ENCODE data around the gene KLC1. TPM values are rescaled to one million over a fixed set of nuclear protein-coding genes. Genes with fewer than 3 reads are reported as not detected.
A peak's percentile ranks its signal among the peaks of the same experiment; 100 is the strongest.

Gene KLC1
- total RNA-seq, 1 donor from 2014 or later = 266 TPM

- Histone ChIP-seq H3K4me3 (ENCODE audit: low read depth, low read length) (no peak overlapping the region), H3K36me3 (ENCODE audit: control insufficient read depth, insufficient read depth, low read length) (peaks cover 6% of the 10 kb centered on the region), H3K27me3 (ENCODE audit: control insufficient read depth, insufficient read depth, low read length) (no peaks in the 10 kb centered on the region)
- TF ChIP-seq, protein P1, sequence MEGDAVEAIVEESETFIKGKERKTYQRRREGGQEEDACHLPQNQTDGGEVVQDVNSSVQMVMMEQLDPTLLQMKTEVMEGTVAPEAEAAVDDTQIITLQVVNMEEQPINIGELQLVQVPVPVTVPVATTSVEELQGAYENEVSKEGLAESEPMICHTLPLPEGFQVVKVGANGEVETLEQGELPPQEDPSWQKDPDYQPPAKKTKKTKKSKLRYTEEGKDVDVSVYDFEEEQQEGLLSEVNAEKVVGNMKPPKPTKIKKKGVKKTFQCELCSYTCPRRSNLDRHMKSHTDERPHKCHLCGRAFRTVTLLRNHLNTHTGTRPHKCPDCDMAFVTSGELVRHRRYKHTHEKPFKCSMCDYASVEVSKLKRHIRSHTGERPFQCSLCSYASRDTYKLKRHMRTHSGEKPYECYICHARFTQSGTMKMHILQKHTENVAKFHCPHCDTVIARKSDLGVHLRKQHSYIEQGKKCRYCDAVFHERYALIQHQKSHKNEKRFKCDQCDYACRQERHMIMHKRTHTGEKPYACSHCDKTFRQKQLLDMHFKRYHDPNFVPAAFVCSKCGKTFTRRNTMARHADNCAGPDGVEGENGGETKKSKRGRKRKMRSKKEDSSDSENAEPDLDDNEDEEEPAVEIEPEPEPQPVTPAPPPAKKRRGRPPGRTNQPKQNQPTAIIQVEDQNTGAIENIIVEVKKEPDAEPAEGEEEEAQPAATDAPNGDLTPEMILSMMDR (IDR thresholded peaks at IDR 0.05; ENCODE audit: insufficient read depth, low read length, poor library complexity, severe bottlenecking) = no peak
- DNase-seq (ENCODE audit: low read depth) = no peak
These were observed 48.1 kb downstream of the KLC1 start for GRCh38 chr14:103676881-103677675.

DNA sequence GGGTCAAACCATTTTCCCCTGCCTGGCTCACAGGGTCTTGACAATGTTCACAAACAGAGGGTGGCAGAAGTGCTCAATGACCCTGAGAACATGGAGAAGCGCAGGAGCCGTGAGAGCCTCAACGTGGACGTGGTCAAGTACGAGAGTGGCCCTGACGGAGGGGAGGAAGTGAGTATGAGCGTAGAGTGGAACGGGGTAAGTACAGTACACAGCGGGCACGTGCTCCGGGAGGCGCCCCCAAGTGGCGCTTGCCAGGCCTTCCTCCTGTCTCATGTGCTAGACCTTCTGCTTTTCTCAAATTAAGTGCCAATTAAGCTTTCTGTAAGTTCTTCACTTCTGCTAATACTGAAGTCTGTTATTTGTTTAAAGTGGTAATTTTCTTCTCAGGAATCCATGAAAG, 50.3 kb downstream of the KLC1 start:
- H3K4me3 ChIP-seq (ENCODE audit: low read depth, low read length) = no peak overlapping the region
- peaks cover 7% of the 10 kb centered on the region for H3K36me3 ChIP-seq (ENCODE audit: control insufficient read depth, insufficient read depth, low read length)
- DNase-seq (ENCODE audit: low read depth) = no peak
- no peaks in the 10 kb centered on the region for H3K27me3 ChIP-seq (ENCODE audit: control insufficient read depth, insufficient read depth, low read length)
- TF ChIP-seq, protein P1 (IDR thresholded peaks at IDR 0.05; ENCODE audit: insufficient read depth, low read length, poor library complexity, severe bottlenecking) = peak; percentile 60

DNA sequence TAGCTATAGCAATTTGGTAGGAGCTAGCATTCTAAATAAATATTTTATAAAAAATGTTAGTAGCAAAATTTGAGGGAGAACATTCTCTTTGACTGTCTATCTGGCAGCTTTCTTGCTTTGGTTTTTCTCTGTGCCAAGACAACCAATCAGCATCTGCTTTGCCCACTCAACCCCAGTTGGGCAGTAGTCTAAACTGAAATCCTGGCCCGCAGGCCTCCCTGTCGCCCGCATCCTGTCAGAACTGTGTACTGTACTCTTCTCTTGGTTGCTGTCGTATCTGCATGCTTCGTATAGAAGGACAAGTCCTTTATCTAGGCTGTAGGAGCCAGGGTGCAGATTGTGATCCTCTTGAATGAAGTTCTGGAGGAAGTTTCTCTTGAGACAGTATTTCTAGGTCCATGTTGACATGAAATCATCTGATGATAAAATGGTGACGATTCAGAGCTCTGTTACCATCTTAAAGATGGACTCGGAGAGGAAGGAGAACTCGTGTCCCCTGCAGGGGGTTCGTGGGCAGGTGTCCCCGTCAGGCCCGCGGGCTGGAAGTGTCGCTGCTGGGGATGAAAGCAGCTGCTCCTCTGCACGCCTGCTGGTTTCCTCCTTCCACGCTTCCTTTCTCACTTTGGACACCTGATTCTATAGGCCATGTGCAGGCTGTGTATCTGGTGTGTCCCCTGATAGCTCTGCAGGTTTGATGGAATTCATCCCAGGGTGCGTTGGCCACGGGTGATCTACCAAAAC, 51.6 kb downstream of the KLC1 start:
- TF ChIP-seq, protein P1 (IDR thresholded peaks at IDR 0.05; ENCODE audit: insufficient read depth, low read length, poor library complexity, severe bottlenecking) = no peak
- no peak overlapping the region for H3K4me3 ChIP-seq (ENCODE audit: low read depth, low read length)
- no peaks in the 10 kb centered on the region for H3K27me3 ChIP-seq (ENCODE audit: control insufficient read depth, insufficient read depth, low read length)
- no peak for DNase-seq (ENCODE audit: low read depth)
- peaks cover 5% of the 10 kb centered on the region for H3K36me3 ChIP-seq (ENCODE audit: control insufficient read depth, insufficient read depth, low read length)

DNA sequence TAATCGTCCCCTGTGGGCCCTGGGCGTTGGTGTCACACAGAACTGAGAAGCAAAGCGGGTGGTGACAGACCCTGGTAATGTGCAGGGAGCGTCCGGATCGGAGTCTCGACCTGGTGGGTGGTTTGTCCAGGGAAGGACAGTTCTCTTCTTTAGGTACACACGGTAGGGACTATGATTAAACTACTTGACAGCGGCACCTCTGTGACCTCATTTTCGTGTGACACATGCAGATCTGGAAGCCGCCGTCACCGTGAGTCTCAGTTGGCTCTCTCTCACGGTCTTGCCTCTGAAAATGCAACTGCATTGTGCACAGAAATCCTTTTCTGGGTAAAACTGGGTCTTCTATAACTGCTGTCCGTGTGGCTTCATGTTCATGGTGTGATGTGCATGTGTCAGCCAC, 54.1 kb downstream of the KLC1 start:
- no peaks in the 10 kb centered on the region for H3K27me3 ChIP-seq (ENCODE audit: control insufficient read depth, insufficient read depth, low read length)
- DNase-seq (ENCODE audit: low read depth) = no peak
- peaks cover 3% of the 10 kb centered on the region for H3K36me3 ChIP-seq (ENCODE audit: control insufficient read depth, insufficient read depth, low read length)
- no peak overlapping the region for H3K4me3 ChIP-seq (ENCODE audit: low read depth, low read length)
- TF ChIP-seq, protein P1 (IDR thresholded peaks at IDR 0.05; ENCODE audit: insufficient read depth, low read length, poor library complexity, severe bottlenecking) = no peak

DNA sequence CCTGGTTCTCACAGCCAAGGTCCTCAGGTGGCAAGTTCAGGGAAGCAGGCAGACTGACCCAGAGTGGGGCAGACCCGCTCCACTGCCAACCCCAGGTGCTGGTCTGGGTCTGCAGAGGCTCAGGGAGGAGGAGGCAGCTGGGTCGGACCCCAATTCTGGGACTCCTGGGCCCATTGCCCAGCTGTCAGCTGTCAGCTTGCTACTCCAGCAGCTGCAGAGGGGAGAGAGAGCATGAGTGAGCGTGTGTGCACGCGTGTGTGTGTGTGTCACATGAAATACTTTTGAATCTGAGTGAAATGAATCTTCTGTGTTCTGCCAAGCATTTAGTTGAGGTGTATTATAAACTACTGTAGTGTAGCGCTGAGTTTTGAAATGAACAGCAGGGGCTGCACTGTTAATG, 55.5 kb downstream of the KLC1 start:
- no peak for DNase-seq (ENCODE audit: low read depth)
- H3K27me3 ChIP-seq (ENCODE audit: control insufficient read depth, insufficient read depth, low read length) = no peaks in the 10 kb centered on the region
- H3K36me3 ChIP-seq (ENCODE audit: control insufficient read depth, insufficient read depth, low read length) = peaks cover 3% of the 10 kb centered on the region
- no peak overlapping the region for H3K4me3 ChIP-seq (ENCODE audit: low read depth, low read length)
- TF ChIP-seq, protein P1 (IDR thresholded peaks at IDR 0.05; ENCODE audit: insufficient read depth, low read length, poor library complexity, severe bottlenecking) = no peak

Data from kidney epithelial cell (primary cell).